CD4-positive, alpha-beta T cell (primary cell): Measurements from ENCODE around the gene ADGRG3. TPM values are rescaled to one million over a fixed set of nuclear protein-coding genes. Genes with fewer than 3 reads are reported as not detected.

ENCODE experiments used
- ATAC-seq: fragments of 200-7000 bp; cut with Tn5 transposase; one replicate; pipeline ENCODE4 v1.10.0; 2022; ENCODE audit warnings: mild to moderate bottlenecking; ENCODE audit not compliant: poor library complexity
- CTCF ChIA-PET: fragments of 350-600 bp; sonication (Branson Sonifier 250); formaldehyde crosslinking; loops from one replicate; lab custom pipeline; 2021; ENCODE audit warnings: antibody characterized with exemption, inconsistent platforms; lab: Charles Lee
- POLR2A ChIA-PET: fragments of 350-600 bp; sonication (Branson Sonifier 250); formaldehyde crosslinking; loops from one replicate; lab custom pipeline; 2021; ENCODE audit warnings: antibody characterized with exemption, inconsistent platforms; lab: Charles Lee
- DNase-seq, 14 experiments: peaks; one replicate each; pipeline ENCODE4 v3.0.0-alpha.2; 2013 to 2020; ENCODE audit warnings: mixed read lengths in 2 of 14
- H3K27ac ChIP-seq, 2 donors: one replicate each; pipeline versions ENCODE4 v1.5.1 to v1.7.0; 2013; ENCODE audit warnings: low read length in 2 of 2, low read depth in 1 of 2, mild to moderate bottlenecking in 1 of 2
- H3K27me3 ChIP-seq, 2 experiments: 1 replicate in 1 of 2; 2 replicates in 1 of 2; pipeline versions ENCODE4 v1.6.1 to v1.7.0; 2013; ENCODE audit warnings: low read length in 2 of 2, control low read depth in 1 of 2, mild to moderate bottlenecking in 1 of 2, moderate library complexity in 1 of 2; ENCODE audit not compliant: insufficient read depth in 2 of 2, control insufficient read depth in 1 of 2
- H3K36me3 ChIP-seq: one replicate; pipeline ENCODE4 v1.6.1; 2013; ENCODE audit warnings: low read length, control low read depth; ENCODE audit not compliant: insufficient read depth
- H3K4me1 ChIP-seq: one replicate; pipeline ENCODE4 v1.6.1; 2013; ENCODE audit warnings: low read length, control low read depth; ENCODE audit not compliant: insufficient read depth
- H3K4me3 ChIP-seq: one replicate; pipeline ENCODE4 v1.5.1; 2013; ENCODE audit warnings: mild to moderate bottlenecking, low read length, moderate library complexity
- H3K9me3 ChIP-seq, 2 experiments: 1 replicate in 1 of 2; 2 replicates in 1 of 2; pipeline versions ENCODE4 v1.6.1 to v1.7.0; 2013; ENCODE audit warnings: low read length in 2 of 2, mild to moderate bottlenecking in 2 of 2, control low read depth in 1 of 2, moderate library complexity in 1 of 2; ENCODE audit not compliant: control insufficient read depth in 1 of 2, insufficient read depth in 1 of 2
- H3K27ac Mint-ChIP-seq: one replicate; pipeline ENCODE4 v1.8.0; 2020; ENCODE audit warnings: mixed read lengths
- H3K27me3 Mint-ChIP-seq: one replicate; pipeline ENCODE4 v1.8.0; 2021; ENCODE audit warnings: mixed read lengths
- H3K36me3 Mint-ChIP-seq: one replicate; pipeline ENCODE4 v1.8.0; 2021; ENCODE audit warnings: low read depth, mixed read lengths
- H3K4me1 Mint-ChIP-seq: one replicate; pipeline ENCODE4 v1.8.0; 2021; ENCODE audit warnings: low read depth, mixed read lengths
- H3K4me3 Mint-ChIP-seq: one replicate; pipeline ENCODE4 v1.8.0; 2020; ENCODE audit warnings: mild to moderate bottlenecking, mixed read lengths
- H3K9me3 Mint-ChIP-seq: one replicate; pipeline ENCODE4 v1.8.0; 2020; ENCODE audit warnings: mixed read lengths
- CTCF ChIP-seq: fragments of 200-600 bp; IDR thresholded peaks from one replicate; pipeline ENCODE4 v1.8.0; 2022; ENCODE audit warnings: antibody characterized with exemption, mild to moderate bottlenecking
- intact Hi-C, 2 experiments: fragments of 100-400 bp; cut with DNase I in 1 of 2; cut with micrococcal nuclease in 1 of 2; formaldehyde crosslinking; loops; one replicate each; pipeline versions ENCODE4 v1.15.1 to v1.9.0; 2023 to 2025; cut with DNase I, micrococcal nuclease
- total RNA-seq, 174 experiments: library from RNA in 2 of 174; stranded (reverse) in 2 of 174; gene quantifications; one replicate each; pipeline ENCODE4 v1.2.3 and lab custom pipeline; 2021 to 2026

The ADGRG3 gene
- total RNA-seq, 2 experiments from 2014 or later = 0.28 TPM; not detected in 1

- no peak for TF ChIP-seq CTCF
- H3K27ac Mint-ChIP-seq = no peak overlapping the region
- no peaks in the 10 kb centered on the region for H3K27me3 Mint-ChIP-seq
- ChIA-PET POLR2A (no interaction called here), CTCF (no interaction called here)
- peaks cover 12% of the 10 kb centered on the region for H3K4me1 Mint-ChIP-seq
- H3K4me3 ChIP-seq = no peak overlapping the region
- no peaks in the 10 kb centered on the region for H3K9me3 Mint-ChIP-seq
- no peaks in the 10 kb centered on the region for H3K27me3 ChIP-seq
- H3K36me3 ChIP-seq = no peaks in the 10 kb centered on the region
- DNase-seq (no peak), ATAC-seq (no peak)
- H3K36me3 Mint-ChIP-seq = no peaks in the 10 kb centered on the region
- H3K27ac ChIP-seq = no peak overlapping the region
- no peak overlapping the region for H3K4me3 Mint-ChIP-seq
- no peaks in the 10 kb centered on the region for H3K9me3 ChIP-seq
- peaks cover 17% of the 10 kb centered on the region for H3K4me1 ChIP-seq
- intact Hi-C loops = no loop called here
Observed at GRCh38 chr16:57686577-57686976, 18.5 kb downstream of the ADGRG3 start.

GRCh38 chr16:57687363-57687929 lies 19.3 kb downstream of the ADGRG3 start:
- no peaks in the 10 kb centered on the region for H3K9me3 Mint-ChIP-seq
- peaks cover 17% of the 10 kb centered on the region for H3K4me1 ChIP-seq
- intact Hi-C loops = no loop called here
- H3K27ac ChIP-seq = no peak overlapping the region
- H3K27me3 Mint-ChIP-seq = no peaks in the 10 kb centered on the region
- peak overlapping the region; percentile 19 for H3K27ac Mint-ChIP-seq
- DNase-seq (no peak), ATAC-seq (no peak)
- H3K4me3 ChIP-seq = no peak overlapping the region
- ChIA-PET POLR2A (no interaction called here), CTCF (no interaction called here)
- no peak for TF ChIP-seq CTCF
- H3K4me3 Mint-ChIP-seq = no peak overlapping the region
- no peaks in the 10 kb centered on the region for H3K36me3 Mint-ChIP-seq
- H3K9me3 ChIP-seq = no peaks in the 10 kb centered on the region
- H3K36me3 ChIP-seq = no peaks in the 10 kb centered on the region
- H3K4me1 Mint-ChIP-seq = peaks cover 12% of the 10 kb centered on the region
- no peaks in the 10 kb centered on the region for H3K27me3 ChIP-seq

DNA sequence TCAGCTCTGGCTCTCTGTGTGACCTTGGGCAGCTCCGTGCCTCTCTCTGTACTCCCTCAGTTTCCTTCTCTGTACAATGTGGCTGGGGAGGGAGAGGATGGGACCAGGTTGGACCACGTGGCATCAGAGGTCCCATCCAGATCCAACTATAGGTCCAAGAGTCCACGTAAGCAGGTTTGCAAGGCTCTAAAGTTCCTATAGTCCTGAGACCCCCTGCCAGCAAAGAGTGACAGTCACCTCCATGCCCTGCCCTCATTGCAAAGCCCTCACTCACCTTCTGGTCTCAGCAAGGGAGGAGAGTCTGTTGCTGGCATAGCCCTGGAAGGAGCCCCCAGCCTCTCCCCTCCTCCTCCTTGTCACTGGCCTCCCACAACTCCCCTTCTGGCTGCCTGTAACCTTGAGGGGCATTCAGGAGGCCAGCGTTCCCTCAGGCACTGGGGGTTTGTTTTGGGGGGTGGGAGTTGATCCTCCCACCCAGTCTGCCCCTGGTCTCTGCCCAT lies 20.4 kb downstream of the ADGRG3 start:
- peaks cover 17% of the 10 kb centered on the region for H3K4me1 ChIP-seq
- intact Hi-C loops = no loop called here
- Mint-ChIP-seq H3K36me3 (no peaks in the 10 kb centered on the region), H3K27me3 (no peaks in the 10 kb centered on the region), H3K4me3 (no peak overlapping the region), H3K27ac (peak overlapping the region; percentile 19), H3K4me1 (peaks cover 12% of the 10 kb centered on the region), H3K9me3 (no peaks in the 10 kb centered on the region)
- no peaks in the 10 kb centered on the region for H3K36me3 ChIP-seq
- no peaks in the 10 kb centered on the region for H3K9me3 ChIP-seq
- H3K27ac ChIP-seq = no peak overlapping the region
- POLR2A ChIA-PET = no interaction called here
- no peak for TF ChIP-seq CTCF
- ATAC-seq (no peak), DNase-seq (no peak)
- no peaks in the 10 kb centered on the region for H3K27me3 ChIP-seq
- no peak overlapping the region for H3K4me3 ChIP-seq
- CTCF ChIA-PET = no interaction called here
